Esophagus squamous epithelium (tissue), 4 donors: ENCODE results near the gene USP49.

ENCODE experiments used
- CTCF ChIP-seq, 6 experiments: fragments of 450-650 bp in 4 of 6; fragments of 200-600 bp in 2 of 6; sonication (generic) in 2 of 6; IDR thresholded peaks; one replicate each; pipeline ENCODE4 v1.5.1; 2016 to 2019; ENCODE audit warnings: antibody characterized with exemption in 6 of 6, mild to moderate bottlenecking in 4 of 6, moderate library complexity in 4 of 6
- POLR2A ChIP-seq, 4 donors: fragments of 450-650 bp; IDR thresholded peaks; one replicate each; pipeline ENCODE4 v1.6.1; 2017; ENCODE audit warnings: antibody characterized with exemption in 4 of 4, mild to moderate bottlenecking in 4 of 4, moderate library complexity in 3 of 4

- TF ChIP-seq POLR2A (IDR thresholded peaks at IDR 0.05): no peak
- no peak for TF ChIP-seq CTCF (IDR thresholded peaks at IDR 0.05)
These were observed 10.2 kb downstream of the USP49 start for GRCh38 chr6:41884957-41885356.
